Measurements from ENCODE around the gene NPRL2. TPM values are rescaled to one million over a fixed set of nuclear protein-coding genes. Genes with fewer than 3 reads are reported as not detected.
A peak's percentile ranks its signal among the peaks of the same experiment; 100 is the strongest.

NPRL2 gene
- total and polyA plus RNA-seq, 2 of the 13 experiments (the other 11 are each of a cell fraction or from before 2014, with no cell fraction given): 30.6 to 51.4 TPM

GRCh38 chr3:50299638-50299928 is 51.0 kb downstream of the NPRL2 start (continued):
- TF ChIP-seq, protein P1, sequence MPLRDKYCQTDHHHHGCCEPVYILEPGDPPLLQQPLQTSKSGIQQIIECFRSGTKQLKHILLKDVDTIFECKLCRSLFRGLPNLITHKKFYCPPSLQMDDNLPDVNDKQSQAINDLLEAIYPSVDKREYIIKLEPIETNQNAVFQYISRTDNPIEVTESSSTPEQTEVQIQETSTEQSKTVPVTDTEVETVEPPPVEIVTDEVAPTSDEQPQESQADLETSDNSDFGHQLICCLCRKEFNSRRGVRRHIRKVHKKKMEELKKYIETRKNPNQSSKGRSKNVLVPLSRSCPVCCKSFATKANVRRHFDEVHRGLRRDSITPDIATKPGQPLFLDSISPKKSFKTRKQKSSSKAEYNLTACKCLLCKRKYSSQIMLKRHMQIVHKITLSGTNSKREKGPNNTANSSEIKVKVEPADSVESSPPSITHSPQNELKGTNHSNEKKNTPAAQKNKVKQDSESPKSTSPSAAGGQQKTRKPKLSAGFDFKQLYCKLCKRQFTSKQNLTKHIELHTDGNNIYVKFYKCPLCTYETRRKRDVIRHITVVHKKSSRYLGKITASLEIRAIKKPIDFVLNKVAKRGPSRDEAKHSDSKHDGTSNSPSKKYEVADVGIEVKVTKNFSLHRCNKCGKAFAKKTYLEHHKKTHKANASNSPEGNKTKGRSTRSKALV (CRISPR knock-in tag; IDR thresholded peaks at IDR 0.05): no peak
- TF ChIP-seq KAT2B (IDR thresholded peaks at IDR 0.05; ENCODE audit: borderline replicate concordance, low read depth, low read length) (no peak), FOXP1 (IDR thresholded peaks at IDR 0.05) (no peak), FOXP1 (CRISPR knock-in tag; IDR thresholded peaks at IDR 0.05) (peak; percentile 51; the same call in 1 of the 2 replicates), SALL1 (CRISPR knock-in tag; IDR thresholded peaks at IDR 0.05) (peak; percentile 33), ZNF160 (CRISPR knock-in tag; IDR thresholded peaks at IDR 0.05) (no peak), ZNF569 (CRISPR knock-in tag; IDR thresholded peaks at IDR 0.05; ENCODE audit: borderline replicate concordance) (no peak)
- TF ChIP-seq, protein P2, sequence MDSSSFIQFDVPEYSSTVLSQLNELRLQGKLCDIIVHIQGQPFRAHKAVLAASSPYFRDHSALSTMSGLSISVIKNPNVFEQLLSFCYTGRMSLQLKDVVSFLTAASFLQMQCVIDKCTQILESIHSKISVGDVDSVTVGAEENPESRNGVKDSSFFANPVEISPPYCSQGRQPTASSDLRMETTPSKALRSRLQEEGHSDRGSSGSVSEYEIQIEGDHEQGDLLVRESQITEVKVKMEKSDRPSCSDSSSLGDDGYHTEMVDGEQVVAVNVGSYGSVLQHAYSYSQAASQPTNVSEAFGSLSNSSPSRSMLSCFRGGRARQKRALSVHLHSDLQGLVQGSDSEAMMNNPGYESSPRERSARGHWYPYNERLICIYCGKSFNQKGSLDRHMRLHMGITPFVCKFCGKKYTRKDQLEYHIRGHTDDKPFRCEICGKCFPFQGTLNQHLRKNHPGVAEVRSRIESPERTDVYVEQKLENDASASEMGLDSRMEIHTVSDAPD (CRISPR knock-in tag; IDR thresholded peaks at IDR 0.05): peak; percentile 77; the same call in 1 of the 2 replicates

- no peak for DNase-seq (ENCODE audit: low spot score)
- peaks cover 11% of the 10 kb centered on the region for H4K20me1 ChIP-seq (ENCODE audit: insufficient read depth, low read length)
- in situ Hi-C loops (cut with HindIII; ENCODE audit: extremely low pct_ligation_motif_present, low pct_unique_long_range_greater_than_20kb) (no loop called here), intact Hi-C loops (cut with micrococcal nuclease; ENCODE audit: unreplicated experiment) (loop anchor here (1.0 kb wide), 1 partner anchor 22 kb away; no protein-coding TSS in a partner anchor)
- ATAC-seq: peak; percentile 53
- WGBS (ENCODE audit: low lambda C conversion rate): under 1% methylated on average over 22 of the region's 61 CpGs
- CTCF ChIA-PET (ENCODE audit: low intra/inter-chr PET ratio, low total read pairs): interaction anchor here (1.5 kb wide), 1 partner anchor 23 kb away, joined by 3 read pairs; no protein-coding TSS in a partner anchor
- peak within 1 kb of the TSS; percentile 66 to 91 (median 89) for H3K4me3 ChIP-seq (replicated peaks in 1 of 3; ENCODE audit: insufficient read depth in 1 of 3, low read depth in 2 of 3, low read length in 3 of 3)
- peak within 1 kb of the TSS; percentile 87 for H3K4me2 ChIP-seq (ENCODE audit: low read depth, low read length)
- H3K79me2 ChIP-seq (ENCODE audit: insufficient read depth, low read length): peaks cover 36% of the 10 kb centered on the region
- no peak within 1 kb of the TSS for H2AFZ ChIP-seq (ENCODE audit: low read length)
- H3K27ac ChIP-seq (ENCODE audit: extremely low read length, insufficient read depth, low read length): peak within 1 kb of the TSS; percentile 87
- POLR2A ChIA-PET: interaction anchor here (0.5 to 7.9 kb wide), 25 partner anchors 8 to 104 kb away, joined by 3 to 222 read pairs (median 6); partner anchors contain the start of genes CYB561D2, GNAI2, HYAL2 and LSMEM2
- H3K36me3 ChIP-seq (replicated peaks in 1 of 2; ENCODE audit: control insufficient read depth in 1 of 2, insufficient read depth in 2 of 2, low read length in 2 of 2): peaks cover 1 to 3% of the 10 kb centered on the region in 2 experiments; a peak in 2 of 5 replicates
- no peaks in the 10 kb centered on the region; a peak in 1 of 5 replicates for H3K27me3 ChIP-seq (ENCODE audit: control insufficient read depth in 1 of 2, insufficient read depth in 2 of 2, low read length in 2 of 2)
- no peaks in the 10 kb centered on the region for H3K9me3 ChIP-seq (ENCODE audit: low read length)
- H3K4me1 ChIP-seq (ENCODE audit: insufficient read depth, low read length): peaks cover 52% of the 10 kb centered on the region
- BruUV-seq (replicated peaks): no TSS peak
- no peak for FAIRE-seq
- peak within 1 kb of the TSS; percentile 79 for H3K9ac ChIP-seq (ENCODE audit: insufficient read depth, low read depth, low read length)
- TF ChIP-seq HNRNPK (IDR thresholded peaks at IDR 0.05; ENCODE audit: low read depth, low read length, poor library complexity, severe bottlenecking) (peak; percentile 82), SKI (IDR thresholded peaks at IDR 0.05; ENCODE audit: partially characterized antibody) (peak; percentile 66), NFRKB (IDR thresholded peaks at IDR 0.05) (no peak), ZNF766 (CRISPR knock-in tag; IDR thresholded peaks at IDR 0.05; ENCODE audit: borderline replicate concordance) (0 out of 2 replicates have a peak, but pooled peaks have one; percentile 14), ZNF746 (CRISPR knock-in tag; IDR thresholded peaks at IDR 0.05) (no peak), ZNF296 (CRISPR knock-in tag; conservative IDR thresholded peaks at IDR 0.05) (no peak), KLF16 (CRISPR knock-in tag; IDR thresholded peaks at IDR 0.05) (peak in 1 of 2 experiments; percentile 75; a peak in 2 of 4 replicates)
Observed at GRCh38 chr3:50298836-50299637, 51.5 kb downstream of the NPRL2 start, which contains the start of the genes HYAL3 and NAA80. Gene HYAL3, minus strand, starts transcription at chr3:50299405. Its CDS starts 3,803 bp downstream, at chr3:50295602. Gene NAA80, minus strand, starts transcription at chr3:50299405. Its CDS starts 1,942 bp downstream, at chr3:50297463.

Measured in HepG2 (cell line).